Measurements from ENCODE around the gene BCL2L11. TPM values are rescaled to one million over a fixed set of nuclear protein-coding genes. Genes with fewer than 3 reads are reported as not detected.

Gene BCL2L11
- total and polyA plus RNA-seq, 7 donors: 8.3 to 30.0 (median 16.0) TPM

- Histone ChIP-seq H3K27me3 (no peaks in the 10 kb centered on the region), H3K27ac (no peak overlapping the region), H3K36me3 (peaks cover 0 to 3% (median under 1%) of the 10 kb centered on the region in 4 donors), H3K4me1 (peaks cover 0 to 19% (median 11%) of the 10 kb centered on the region in 4 donors), H3K4me3 (no peak overlapping the region), H3K9me3 (no peaks in the 10 kb centered on the region)
- TF ChIP-seq EP300 (IDR thresholded peaks at IDR 0.05) (no peak), POLR2A (IDR thresholded peaks at IDR 0.05) (no peak), POLR2AphosphoS5 (IDR thresholded peaks at IDR 0.05) (no peak), CTCF (IDR thresholded peaks at IDR 0.05) (no peak)
- WGBS, 2 donors: 45 to 59% methylated on average over 5 of the region's 5 CpGs
- intact Hi-C loops (cut with DNase I): no loop called here
- no peak for DNase-seq
Measured at GRCh38 chr2:111157071-111157661, 36.5 kb downstream of the BCL2L11 start.

- H3K27ac ChIP-seq: no peak overlapping the region
- H3K4me1 ChIP-seq: peaks cover 0 to 20% (median 11%) of the 10 kb centered on the region in 4 donors
- TF ChIP-seq POLR2A (IDR thresholded peaks at IDR 0.05) (no peak), CTCF (IDR thresholded peaks at IDR 0.05) (no peak), POLR2AphosphoS5 (IDR thresholded peaks at IDR 0.05) (no peak), EP300 (IDR thresholded peaks at IDR 0.05) (no peak)
- H3K27me3 ChIP-seq: no peaks in the 10 kb centered on the region
- intact Hi-C loops (cut with DNase I): no loop called here
- no peak for DNase-seq
- no peak overlapping the region for H3K4me3 ChIP-seq
- no peaks in the 10 kb centered on the region for H3K9me3 ChIP-seq
- 72 to 87% methylated on average over 2 of the region's 2 CpGs for WGBS, 2 donors
- no peaks in the 10 kb centered on the region for H3K36me3 ChIP-seq
Measured at GRCh38 chr2:111157798-111158197, 37.1 kb downstream of the BCL2L11 start.

GRCh38 chr2:111159641-111160040 is 38.9 kb downstream of the BCL2L11 start:
- H3K27me3 ChIP-seq: no peaks in the 10 kb centered on the region
- no peak for TF ChIP-seq EP300 (IDR thresholded peaks at IDR 0.05)
- TF ChIP-seq POLR2A (IDR thresholded peaks at IDR 0.05): no peak
- no peak for TF ChIP-seq POLR2AphosphoS5 (IDR thresholded peaks at IDR 0.05)
- TF ChIP-seq CTCF (IDR thresholded peaks at IDR 0.05): no peak
- no peak overlapping the region for H3K27ac ChIP-seq
- 94 to 95% methylated on average over 5 of the region's 5 CpGs for WGBS, 2 donors
- intact Hi-C loops (cut with DNase I): no loop called here
- no peaks in the 10 kb centered on the region for H3K9me3 ChIP-seq
- DNase-seq: no peak
- no peak overlapping the region for H3K4me3 ChIP-seq
- peaks cover 0 to 7% (median 0%) of the 10 kb centered on the region in 4 donors for H3K36me3 ChIP-seq
- peaks cover 0 to 20% (median 11%) of the 10 kb centered on the region in 4 donors for H3K4me1 ChIP-seq

GRCh38 chr2:111160758-111161157 is 40.0 kb downstream of the BCL2L11 start:
- Histone ChIP-seq H3K9me3 (no peaks in the 10 kb centered on the region), H3K27me3 (no peaks in the 10 kb centered on the region), H3K4me3 (no peak overlapping the region), H3K36me3 (peaks cover 0 to 7% (median 0%) of the 10 kb centered on the region in 4 donors), H3K27ac (no peak overlapping the region), H3K4me1 (peaks cover 0 to 20% (median 11%) of the 10 kb centered on the region in 4 donors)
- intact Hi-C loops (cut with DNase I): no loop called here
- DNase-seq: no peak
- 93% methylated on average over 3 of the region's 3 CpGs for WGBS, 2 donors
- TF ChIP-seq POLR2AphosphoS5 (IDR thresholded peaks at IDR 0.05): no peak
- TF ChIP-seq POLR2A (IDR thresholded peaks at IDR 0.05): no peak
- TF ChIP-seq CTCF (IDR thresholded peaks at IDR 0.05): no peak
- TF ChIP-seq EP300 (IDR thresholded peaks at IDR 0.05): no peak

- no peaks in the 10 kb centered on the region for H3K27me3 ChIP-seq
- no peak overlapping the region for H3K27ac ChIP-seq
- intact Hi-C loops (cut with DNase I): no loop called here
- no peak for DNase-seq
- H3K4me3 ChIP-seq: no peak overlapping the region
- H3K4me1 ChIP-seq: peaks cover 0 to 20% (median 11%) of the 10 kb centered on the region in 4 donors
- WGBS, 2 donors: 41 to 75% methylated on average over 12 of the region's 12 CpGs
- peaks cover 0 to 12% (median 0%) of the 10 kb centered on the region in 4 donors for H3K36me3 ChIP-seq
- TF ChIP-seq CTCF (IDR thresholded peaks at IDR 0.05): no peak
- no peak for TF ChIP-seq POLR2A (IDR thresholded peaks at IDR 0.05)
- TF ChIP-seq POLR2AphosphoS5 (IDR thresholded peaks at IDR 0.05): peak in 1 of 4 donors; percentile 47
- TF ChIP-seq EP300 (IDR thresholded peaks at IDR 0.05): no peak
- H3K9me3 ChIP-seq: no peaks in the 10 kb centered on the region
Measured at GRCh38 chr2:111161971-111162370, 41.3 kb downstream of the BCL2L11 start.

Data from sigmoid colon (tissue), 7 donors.